Activated CD8-positive, alpha-beta memory T cell treated with anti-CD3 and anti-CD28 coated beads, Interleukin-2, amount 50 U/mL, for 48 hours (primary cell): ENCODE measurements around the gene DRAXIN.

ENCODE experiments used
- DNase-seq: peaks from one replicate; pipeline ENCODE4 v3.0.0-alpha.2; 2020

The DRAXIN gene

DNA sequence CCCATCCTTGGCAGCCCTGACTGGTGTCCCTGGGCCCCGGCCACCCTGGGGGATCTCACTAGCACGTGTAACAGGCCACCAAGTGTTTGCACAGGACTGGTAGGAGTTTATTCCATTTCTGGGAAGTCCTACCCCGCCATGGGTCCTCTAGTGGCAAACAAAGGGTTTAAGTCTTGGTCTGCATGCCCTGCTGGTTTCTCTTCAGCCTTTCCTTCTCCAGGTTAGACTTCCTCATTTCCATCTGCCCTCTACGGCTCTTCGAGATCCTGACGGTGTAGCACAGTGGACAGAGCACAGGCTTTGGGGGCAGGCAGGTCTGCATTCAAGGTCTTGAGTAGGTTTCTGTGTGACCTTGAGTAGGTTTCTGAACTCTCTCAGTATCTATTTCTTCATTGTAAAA lies 47.3 kb downstream of the DRAXIN start:
- no peak for DNase-seq

- DNase-seq: no peak
Measured at GRCh38 chr1:11740258-11741192, 49.0 kb downstream of the DRAXIN start.

DNA sequence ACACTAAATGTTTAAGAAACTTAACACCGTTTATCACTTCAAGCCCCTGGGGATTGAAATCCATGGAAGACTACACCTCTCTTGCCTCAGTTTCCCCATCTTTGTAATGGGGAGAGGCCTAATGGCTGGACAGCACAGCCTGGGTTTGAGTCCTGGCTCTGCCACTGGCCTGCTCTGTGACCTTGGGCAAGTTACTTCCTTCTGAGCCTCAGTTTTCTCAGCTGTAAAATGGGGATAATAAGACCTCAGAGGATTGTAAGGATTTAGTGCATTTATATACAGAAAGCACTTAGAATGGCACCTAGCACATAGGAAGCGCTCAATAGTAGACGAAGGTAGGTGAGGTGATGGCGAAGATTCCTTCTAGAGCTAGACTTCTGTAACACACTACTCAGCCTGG lies 50.0 kb downstream of the DRAXIN start:
- DNase-seq: no peak

- no peak for DNase-seq
Measured at GRCh38 chr1:11741919-11742558, 50.5 kb downstream of the DRAXIN start.

DNA sequence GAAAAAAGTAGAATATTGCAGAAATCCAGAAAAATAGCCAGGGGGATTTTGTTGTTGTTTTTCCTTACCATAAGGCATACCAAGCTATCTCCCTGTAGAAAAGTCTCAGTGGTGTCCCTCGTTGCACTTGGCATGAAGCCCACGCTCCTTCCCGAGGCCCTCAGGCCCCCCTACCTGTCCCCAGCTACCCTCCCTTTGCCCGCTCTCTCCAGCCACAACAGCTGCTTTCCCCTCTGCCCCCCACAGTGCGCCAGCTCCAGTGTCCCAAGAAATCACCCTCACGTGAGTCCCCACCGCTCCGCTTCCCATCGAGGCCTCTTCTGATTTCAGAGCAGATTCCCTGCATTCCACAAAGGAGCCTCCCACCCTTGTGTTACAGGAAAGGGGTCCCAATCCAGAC lies 52.8 kb downstream of the DRAXIN start:
- no peak for DNase-seq

DNA sequence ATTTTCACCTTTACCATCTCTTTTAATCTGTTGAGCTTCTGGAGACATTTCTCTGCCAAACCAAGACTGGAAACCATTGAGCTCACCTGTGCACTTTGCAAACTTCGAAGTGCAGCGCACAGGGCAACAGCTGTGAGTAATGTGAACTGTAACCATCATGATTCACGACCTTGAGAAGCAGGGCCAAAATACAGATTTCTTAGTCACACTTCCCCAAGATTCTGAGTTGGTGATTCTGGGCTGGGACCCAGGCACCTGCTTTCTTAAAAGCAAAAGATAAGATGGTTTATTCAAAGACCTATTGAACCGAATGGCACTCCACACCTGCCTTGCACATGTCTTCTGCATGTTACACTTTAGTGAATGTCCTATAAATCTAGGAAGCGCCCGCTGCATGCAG lies 54.6 kb downstream of the DRAXIN start:
- DNase-seq: no peak

DNA sequence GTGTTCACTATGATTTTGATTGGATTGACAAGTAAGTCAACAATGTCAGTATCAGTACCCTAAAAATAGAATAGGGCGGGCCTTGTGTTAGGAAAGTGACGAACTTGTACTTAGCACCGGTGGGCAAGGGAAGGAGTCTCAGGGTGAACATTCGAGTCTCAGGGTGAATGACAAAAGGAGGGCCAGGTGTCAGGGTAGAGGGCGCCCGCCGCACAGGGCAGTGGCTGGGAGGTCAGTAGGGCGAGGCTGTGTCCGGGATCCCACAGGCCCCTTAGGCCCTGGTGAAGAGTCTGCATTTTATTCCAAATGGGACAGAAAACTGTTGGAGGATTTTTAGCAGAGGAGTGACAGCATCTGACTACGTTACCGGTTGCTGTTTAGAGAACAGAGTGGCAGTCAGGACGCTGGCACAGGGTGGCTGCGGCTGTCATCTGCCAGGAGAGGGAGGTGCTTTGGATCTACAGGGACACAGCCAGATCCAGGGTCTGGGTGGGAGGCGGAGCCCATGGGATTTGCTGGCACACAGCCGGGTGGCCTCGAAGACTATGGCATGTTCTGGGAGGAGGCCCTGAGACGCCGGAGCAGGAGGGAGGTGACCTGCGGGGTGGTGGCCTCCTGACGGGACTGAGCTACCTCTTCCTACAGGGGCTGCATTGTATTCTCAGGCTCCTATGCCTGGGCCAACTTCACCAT lies 55.4 kb downstream of the DRAXIN start:
- DNase-seq: no peak

- no peak for DNase-seq
Measured at GRCh38 chr1:11748294-11749202, 57.0 kb downstream of the DRAXIN start.

DNA sequence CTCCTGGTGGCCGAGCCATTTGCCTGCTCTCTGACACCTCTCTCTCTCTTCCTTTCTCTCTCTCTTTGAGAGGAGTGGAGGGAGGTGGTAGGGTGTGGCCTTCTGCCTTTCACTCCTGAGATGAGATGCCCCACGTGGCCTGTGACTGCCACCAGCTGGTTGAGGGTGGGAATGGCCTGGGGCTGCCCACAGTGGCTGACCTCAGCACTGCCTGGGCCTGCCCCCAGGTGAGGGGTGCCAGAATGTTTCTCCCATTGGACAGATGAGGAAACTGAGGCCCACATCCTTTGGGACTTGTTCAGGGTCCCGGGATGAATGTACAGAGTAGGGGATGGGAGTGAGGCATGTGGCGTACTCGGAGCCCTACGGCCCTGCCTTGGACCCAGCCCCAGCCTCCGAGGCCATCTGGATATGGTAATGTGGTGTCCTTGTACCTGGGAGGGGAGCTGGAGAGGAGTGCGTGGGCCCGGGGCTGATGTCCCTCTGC lies 57.7 kb downstream of the DRAXIN start:
- DNase-seq: peak; percentile 66

GRCh38 chr1:11749996-11750395 lies 58.5 kb downstream of the DRAXIN start:
- no peak for DNase-seq

DNA sequence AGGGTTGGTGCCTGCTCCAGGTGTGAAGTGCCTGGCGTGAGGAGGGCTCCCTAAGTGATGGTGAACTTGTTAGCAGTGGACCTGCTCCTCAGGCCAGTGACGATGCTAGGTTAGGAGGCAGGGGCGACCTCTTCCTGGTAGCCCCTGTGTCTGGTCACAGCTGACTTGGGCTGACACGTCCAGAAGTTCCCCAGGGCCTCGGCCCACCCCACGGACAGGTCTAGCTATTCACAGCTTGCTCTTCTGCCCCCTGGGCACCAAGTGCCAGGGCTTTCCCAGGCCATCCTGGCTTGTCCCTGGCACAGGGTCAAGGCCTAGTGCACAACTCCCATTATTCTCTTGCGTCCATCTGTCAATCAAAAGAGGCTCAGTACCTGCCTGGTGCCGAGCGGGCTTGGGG lies 59.6 kb downstream of the DRAXIN start:
- DNase-seq: no peak

GRCh38 chr1:11752359-11753088 lies 61.0 kb downstream of the DRAXIN start:
- no peak for DNase-seq

GRCh38 chr1:11753555-11754208 lies 62.2 kb downstream of the DRAXIN start:
- DNase-seq: no peak

- DNase-seq: no peak
Measured at GRCh38 chr1:11757047-11757446, 65.5 kb downstream of the DRAXIN start.

DNA sequence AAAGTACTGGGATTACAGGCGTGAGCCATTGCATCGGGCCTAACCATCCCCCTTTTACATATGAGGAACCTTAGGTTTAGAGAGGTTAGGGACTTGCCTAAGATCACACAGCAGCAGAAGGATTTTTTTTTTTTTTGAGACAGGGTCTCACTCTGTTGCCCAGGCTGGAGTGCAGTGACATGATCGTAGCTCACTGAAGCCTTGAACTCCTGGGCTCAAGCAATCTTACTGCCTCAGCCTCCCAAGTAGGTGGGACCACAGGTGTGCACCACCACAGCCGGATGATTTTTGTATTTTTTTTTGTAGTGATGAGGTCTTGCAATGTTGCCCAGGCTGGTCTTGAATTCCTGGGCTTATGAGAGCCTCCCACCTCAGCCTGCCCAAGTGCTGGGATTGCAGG lies 68.3 kb downstream of the DRAXIN start:
- no peak for DNase-seq

DNA sequence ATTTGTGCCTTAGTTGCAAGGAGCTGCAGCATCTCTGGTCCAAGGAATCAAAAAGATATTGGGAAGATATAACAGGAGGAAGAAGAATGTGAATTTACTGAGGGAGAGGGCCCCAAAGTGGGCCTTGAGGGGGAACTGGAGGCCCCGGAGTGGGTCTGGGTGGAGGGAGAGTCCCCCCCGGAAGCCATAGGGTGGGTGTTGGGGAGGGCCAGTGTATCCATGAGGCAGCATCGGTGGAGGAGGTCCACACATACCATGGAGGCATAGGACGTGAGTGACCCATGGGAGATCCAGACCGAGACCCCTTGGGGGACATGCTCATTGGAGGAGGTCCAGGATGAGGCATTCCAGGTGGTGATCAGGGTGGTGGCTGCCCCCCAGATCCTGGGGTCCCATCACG lies 69.8 kb downstream of the DRAXIN start:
- DNase-seq: no peak

GRCh38 chr1:11761988-11762406 lies 70.5 kb downstream of the DRAXIN start, which contains the start of gene C1orf167:
TSS of gene C1orf167 (plus strand) at chr1:11762193. CDS start at chr1:11764401, 2,208 bp downstream.
- peak; percentile 69 for DNase-seq

DNA sequence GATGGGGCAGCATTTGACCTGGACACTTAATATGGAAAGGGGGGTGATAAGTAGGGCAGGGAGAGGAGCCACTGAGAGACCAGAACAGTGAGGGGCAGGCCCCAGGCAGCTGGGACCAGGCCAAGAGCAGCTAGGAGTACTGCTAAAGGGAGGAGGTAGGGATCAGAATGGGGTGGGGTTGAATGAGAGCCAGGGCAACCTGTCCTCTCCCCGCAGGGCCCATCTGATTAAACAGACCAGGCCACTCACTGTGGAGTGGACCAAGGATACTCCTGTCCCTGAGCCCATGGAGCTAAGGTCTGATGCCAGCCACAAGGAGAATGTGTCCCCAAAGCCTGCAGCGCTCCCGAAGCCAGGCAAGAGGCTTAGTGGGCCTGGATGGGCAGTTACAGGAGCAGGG lies 72.6 kb downstream of the DRAXIN start:
- no peak for DNase-seq

DNA sequence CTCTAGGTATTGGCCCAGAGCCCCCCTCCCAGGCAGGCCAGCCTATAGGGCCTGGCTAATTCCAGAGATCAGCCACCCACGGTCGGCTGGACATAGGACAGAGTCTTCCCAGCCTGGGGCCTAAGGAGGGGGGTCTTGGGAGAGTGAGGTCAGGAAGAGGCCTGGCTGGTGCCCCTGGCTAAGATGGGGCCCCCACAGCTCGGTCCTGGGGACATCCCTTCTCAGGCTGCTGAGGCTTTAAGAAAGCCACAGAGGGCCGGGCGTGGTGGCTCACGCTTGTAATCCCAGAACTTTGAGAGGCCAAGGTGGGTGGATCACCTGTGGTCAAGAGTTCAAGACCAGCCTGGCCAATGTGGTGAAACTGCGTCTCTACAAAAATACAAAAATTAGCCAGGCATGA lies 73.0 kb downstream of the DRAXIN start:
- DNase-seq: no peak

- no peak for DNase-seq
Measured at GRCh38 chr1:11765661-11766428, 74.3 kb downstream of the DRAXIN start.
